Measurements from ENCODE around the gene B3GALT5.

The B3GALT5 gene

DNA sequence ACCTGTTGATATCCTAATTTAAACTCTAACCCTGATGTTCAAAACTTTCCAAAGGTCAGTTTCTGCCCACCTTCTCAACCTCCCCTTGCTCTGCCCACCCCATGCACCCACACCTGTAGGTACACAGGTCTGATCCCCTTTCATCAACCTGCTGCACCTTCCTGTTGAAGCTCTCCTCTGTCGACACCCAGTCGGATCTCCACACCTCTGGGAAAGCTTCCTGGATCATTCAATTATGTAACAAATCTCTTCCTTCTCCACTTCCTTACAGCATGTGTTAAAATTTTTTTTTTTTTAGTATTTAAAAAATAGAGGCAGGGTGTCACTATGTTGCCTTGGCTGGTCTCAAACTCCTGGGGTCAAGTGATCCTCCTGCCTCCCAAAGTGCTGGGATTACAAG lies 87.6 kb downstream of the B3GALT5 start:
- DNase-seq (ENCODE audit: low spot score), result no peak

DNA sequence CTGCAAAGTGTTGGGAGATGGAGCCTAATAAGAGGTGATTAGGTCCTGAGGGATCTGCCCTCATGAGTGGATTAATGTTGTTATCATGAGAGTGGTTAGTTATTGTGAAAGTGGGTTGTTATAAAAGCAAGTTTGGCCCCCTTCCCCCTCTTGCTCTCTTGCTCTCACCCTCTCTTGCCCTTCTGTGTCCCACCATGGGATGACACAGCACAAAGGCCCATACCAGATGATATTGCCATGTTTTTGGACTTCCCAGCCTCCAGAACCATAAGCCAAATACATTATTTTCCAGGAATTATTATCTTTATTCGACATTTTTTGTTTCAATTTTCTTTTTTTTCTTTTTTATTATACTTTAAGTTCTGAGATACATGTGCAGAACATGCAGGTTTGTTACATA lies 90.8 kb downstream of the B3GALT5 start:
- DNase-seq (ENCODE audit: low spot score), result no peak

DNA sequence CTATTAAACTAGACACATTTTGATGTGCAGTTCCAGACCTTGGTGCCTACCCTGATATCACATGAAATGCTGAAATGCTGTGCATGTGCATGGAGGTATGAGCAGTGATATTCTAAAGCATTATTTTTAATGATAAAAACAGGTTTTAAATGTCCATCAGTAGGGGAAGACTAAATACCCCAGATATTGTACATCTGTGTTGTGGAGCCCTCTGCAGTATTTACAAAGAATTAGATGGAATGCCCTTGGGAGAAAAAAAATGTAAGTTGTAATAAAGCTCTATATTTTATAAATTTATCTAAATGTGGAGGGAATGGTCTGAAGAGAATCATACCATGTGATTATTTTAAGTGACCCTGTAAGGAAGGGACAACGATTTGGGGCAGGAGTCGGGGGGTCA lies 93.1 kb downstream of the B3GALT5 start:
- DNase-seq (ENCODE audit: low spot score), result no peak

DNA sequence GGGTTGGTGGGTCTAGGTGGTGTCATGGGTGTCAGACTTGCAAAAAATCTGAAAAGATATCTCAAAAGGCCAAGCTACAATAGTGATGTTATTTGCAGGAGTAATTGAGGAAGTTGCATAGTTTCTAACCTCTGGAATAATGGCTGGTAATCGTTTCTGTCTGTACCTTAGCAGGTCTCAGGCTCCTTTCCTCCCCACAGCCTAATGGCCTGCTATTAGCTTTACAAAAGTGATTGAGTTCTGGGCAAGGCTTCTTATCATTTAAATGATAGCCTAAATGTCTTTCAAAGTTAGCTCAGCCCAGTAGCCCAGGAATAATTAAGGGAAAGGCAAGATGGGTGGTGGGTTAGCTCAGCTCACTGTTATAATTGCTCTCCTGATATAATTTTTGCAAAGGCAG lies 94.6 kb downstream of the B3GALT5 start:
- no peak for DNase-seq (ENCODE audit: low spot score)

DNA sequence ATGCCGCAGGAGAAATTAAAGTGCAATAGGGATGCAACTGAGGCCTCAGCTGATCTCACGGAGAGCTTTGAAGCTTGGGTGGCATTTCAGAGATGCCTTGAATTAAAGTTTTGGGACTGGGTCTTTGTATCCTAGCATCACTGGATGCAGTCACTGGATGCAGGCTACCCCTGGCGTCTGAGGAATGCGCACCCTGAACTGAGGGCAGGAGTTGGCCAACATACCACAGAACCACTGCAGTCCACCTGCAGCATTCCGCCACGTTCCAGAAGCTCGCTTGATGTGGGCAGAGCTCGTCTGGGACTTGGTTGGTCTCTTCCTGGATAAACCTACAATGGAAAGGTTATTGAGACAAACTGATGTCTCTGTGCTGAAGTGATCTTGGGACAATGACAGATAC lies 98.1 kb downstream of the B3GALT5 start:
- no peak for DNase-seq (ENCODE audit: low spot score)

DNA sequence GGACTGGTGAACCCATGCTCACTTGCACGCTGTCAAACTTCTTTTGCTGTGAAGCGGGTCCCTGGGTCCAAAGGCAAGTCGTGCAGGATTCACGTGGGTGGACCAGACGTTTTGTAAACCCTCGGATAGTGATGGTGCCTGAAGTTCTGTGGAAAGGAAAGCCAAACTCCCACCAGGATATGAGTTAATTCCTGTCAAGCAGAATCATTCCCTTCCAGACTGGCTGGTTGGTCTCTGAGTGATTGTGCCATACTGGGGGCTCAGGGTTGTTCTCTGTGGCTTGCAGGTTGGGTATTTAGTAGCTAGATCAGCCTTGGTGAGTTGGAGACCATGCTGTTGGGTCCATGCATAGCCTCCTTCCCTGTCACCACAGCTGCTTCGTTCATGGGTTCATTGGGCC lies 99.5 kb downstream of the B3GALT5 start:
- DNase-seq (ENCODE audit: low spot score), result no peak

DNA sequence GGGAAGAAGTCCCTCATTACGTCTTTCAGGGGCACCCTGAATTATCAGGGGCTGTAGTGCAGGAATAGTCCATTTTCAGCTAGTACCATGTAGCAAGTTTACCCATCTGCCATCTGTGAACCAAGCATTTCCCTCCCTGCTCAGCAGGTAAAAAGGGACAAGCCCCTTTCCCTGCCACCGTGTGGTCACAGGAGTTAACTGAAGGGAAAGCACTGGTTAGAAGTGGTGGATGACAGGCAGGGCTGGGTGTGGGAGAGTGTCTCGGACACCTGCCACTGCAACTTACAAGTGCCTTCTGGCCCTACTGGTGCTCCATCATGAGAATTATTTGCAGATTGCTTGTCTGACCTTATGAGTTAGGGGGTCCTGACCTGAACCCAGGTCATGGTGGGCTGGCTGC lies 100.2 kb downstream of the B3GALT5 start:
- no peak for DNase-seq (ENCODE audit: low spot score)

DNA sequence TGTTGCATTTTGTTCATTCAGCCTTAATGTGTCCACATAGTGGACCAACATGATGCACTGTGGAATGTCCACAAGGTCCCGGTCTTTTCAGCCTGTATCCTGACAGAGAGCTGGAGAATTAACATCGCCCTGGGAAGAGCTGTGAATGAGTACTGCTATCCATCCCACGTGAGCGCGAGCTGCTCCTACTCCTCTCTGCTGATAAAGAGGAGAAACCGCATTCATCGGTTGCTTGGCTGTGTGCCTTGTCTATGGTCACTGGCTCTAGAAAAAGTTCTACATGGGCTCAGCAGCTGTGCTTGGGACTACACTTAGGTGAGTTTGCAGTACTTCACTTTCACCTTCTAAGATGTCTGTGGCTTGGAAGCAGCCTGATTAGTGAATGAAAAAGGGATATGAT lies 101.2 kb downstream of the B3GALT5 start:
- no peak for DNase-seq (ENCODE audit: low spot score)

DNA sequence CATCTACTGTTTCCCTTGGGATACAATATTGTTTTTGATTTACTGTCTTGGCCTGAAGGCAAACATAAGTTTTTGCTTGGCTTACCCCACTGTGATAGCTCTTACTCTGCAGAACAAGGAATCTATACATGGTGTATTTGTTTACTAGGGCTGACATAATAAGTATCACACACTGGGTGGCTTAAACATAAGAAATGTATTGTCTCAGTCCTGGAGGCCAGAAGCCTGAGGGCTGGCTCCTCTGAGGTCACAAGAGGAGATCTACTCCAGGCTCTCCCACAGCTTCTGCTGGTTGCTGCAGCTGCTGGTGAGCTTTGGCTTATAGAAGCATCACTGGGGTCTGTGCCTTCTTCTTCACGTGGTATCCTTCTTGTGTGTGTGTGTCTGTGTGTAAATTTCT lies 101.6 kb downstream of the B3GALT5 start:
- no peak for DNase-seq (ENCODE audit: low spot score)

DNA sequence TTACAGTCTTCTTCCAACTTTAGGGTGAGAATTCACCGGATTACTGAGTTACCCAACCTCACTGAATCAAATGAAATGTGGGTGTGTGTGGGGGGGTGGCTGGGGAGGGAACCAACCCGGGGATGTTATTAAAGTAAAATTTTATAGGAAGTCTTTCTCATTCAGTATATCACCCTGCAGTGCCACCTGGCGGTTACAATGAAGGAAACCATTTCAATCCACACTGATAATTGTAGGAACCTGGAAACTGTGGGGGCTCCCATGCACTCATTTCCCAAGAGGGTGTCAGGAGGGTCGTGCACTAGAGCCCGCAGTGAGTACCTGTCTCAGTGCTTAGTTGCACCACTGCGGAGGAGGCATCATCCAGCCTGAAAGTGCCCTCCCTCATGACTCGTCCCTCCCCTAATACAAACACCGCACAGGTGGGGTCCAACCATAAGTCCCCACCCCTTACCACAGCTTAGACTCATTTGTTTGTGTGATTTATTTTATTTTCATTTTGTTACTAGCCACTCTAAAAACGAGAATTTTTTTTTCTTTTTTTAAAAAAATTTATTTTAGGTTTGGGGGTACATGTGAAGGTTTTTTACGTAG lies 103.2 kb downstream of the B3GALT5 start:
- peak; percentile 64 for DNase-seq (ENCODE audit: low spot score)

DNA sequence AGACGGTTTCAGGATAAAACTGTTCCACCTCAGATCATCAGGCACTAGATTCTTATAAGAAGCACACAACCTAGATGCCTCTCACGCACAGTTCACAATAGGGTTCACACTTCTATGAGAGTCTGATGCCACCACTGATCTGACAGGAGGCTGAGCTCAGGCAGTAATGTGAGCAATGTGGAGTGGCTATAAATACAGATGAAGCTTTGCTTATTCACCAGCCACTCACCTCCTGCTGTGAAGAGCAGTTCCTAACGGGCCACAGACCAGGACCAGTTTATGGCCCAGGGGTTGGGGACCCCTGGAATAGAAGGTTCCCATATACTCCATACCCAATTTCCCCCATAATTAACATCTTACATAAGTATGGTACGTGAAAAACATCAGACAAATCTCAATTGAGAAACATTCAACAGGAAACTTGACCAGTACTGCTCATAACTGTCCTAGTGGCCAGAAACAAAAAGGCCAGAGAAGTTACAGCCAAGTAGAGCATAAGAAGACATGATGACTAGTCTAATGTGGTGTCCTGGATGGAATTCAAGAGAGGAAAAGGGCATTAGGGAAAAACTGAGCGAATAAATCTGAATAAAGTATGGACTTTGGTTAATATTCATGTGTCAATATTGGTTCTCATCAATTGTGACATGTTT lies 107.5 kb downstream of the B3GALT5 start:
- no peak for DNase-seq (ENCODE audit: low spot score)

DNA sequence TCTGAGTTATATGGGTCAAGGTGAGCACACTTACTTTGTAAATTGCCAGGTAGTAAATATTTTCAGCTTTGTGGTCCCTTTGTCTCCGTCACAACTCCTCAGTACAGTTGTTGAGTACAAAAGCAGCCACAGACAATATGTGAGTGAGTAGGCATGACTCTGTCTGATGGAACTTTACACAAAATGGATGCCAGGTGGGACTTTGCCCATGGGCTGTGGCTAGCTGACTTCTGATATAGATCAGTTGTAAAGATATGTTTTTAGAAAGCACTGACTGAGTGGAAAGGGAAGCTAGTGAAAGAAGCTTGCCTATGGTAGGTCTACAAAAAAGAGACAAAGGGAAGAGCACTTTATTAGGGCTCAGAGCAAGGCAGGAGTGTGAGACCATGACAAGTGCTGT lies 109.1 kb downstream of the B3GALT5 start:
- no peak for DNase-seq (ENCODE audit: low spot score)

Measured in NAMALWA (cell line).